PFSK-1 (cell line): ENCODE measurements around the gene LTBP2.

Source experiments
- FOXP2 ChIP-seq: optimal IDR thresholded peaks from 2 replicates; pipeline ENCODE3; 2011; ENCODE audit warnings: borderline replicate concordance, control low read depth, inconsistent platforms; ENCODE audit not compliant: insufficient read depth; ENCODE audit errors: extremely low read length, extremely low read depth
- POLR2AphosphoS5 ChIP-seq: IDR thresholded peaks from 2 replicates; pipeline ENCODE4 v1.6.1; 2012; ENCODE audit warnings: low read depth, mild to moderate bottlenecking, control low read depth, low read length, moderate library complexity
- REST ChIP-seq, 2 experiments: IDR thresholded peaks; 2 replicates each; pipeline versions ENCODE4 v1.6.1 to v1.8.0; 2011 to 2012; ENCODE audit warnings: low read depth in 2 of 2, low read length in 2 of 2, control low read depth in 1 of 2, inconsistent platforms in 1 of 2, mild to moderate bottlenecking in 1 of 2, moderate library complexity in 1 of 2; ENCODE audit not compliant: insufficient read depth in 1 of 2
- SIN3A ChIP-seq: IDR thresholded peaks from 2 replicates; pipeline ENCODE4 v1.6.1; 2012; ENCODE audit warnings: mild to moderate bottlenecking, low read length, moderate library complexity, borderline replicate concordance; ENCODE audit not compliant: insufficient read depth
- TAF1 ChIP-seq: IDR thresholded peaks from 2 replicates; pipeline ENCODE4 v1.6.1; 2012; ENCODE audit warnings: low read length, control low read depth, borderline replicate concordance; ENCODE audit not compliant: insufficient read depth

LTBP2 gene

GRCh38 chr14:74573421-74574089, 38.5 kb downstream of the LTBP2 start:
- TF ChIP-seq REST (IDR thresholded peaks at IDR 0.05; ENCODE audit: insufficient read depth in 1 of 2, low read depth in 2 of 2, low read length in 2 of 2): no peak
- no peak for TF ChIP-seq POLR2AphosphoS5
- no peak for TF ChIP-seq TAF1
- no peak for TF ChIP-seq SIN3A
- no peak for TF ChIP-seq FOXP2

GRCh38 chr14:74572726-74573301, 39.2 kb downstream of the LTBP2 start:
- TF ChIP-seq TAF1: no peak
- no peak for TF ChIP-seq POLR2AphosphoS5
- no peak for TF ChIP-seq FOXP2
- TF ChIP-seq REST (IDR thresholded peaks at IDR 0.05; ENCODE audit: insufficient read depth in 1 of 2, low read depth in 2 of 2, low read length in 2 of 2): no peak
- TF ChIP-seq SIN3A: no peak

- TF ChIP-seq POLR2AphosphoS5: no peak
- no peak for TF ChIP-seq REST (IDR thresholded peaks at IDR 0.05; ENCODE audit: insufficient read depth in 1 of 2, low read depth in 2 of 2, low read length in 2 of 2)
- TF ChIP-seq FOXP2: no peak
- TF ChIP-seq TAF1: no peak
- no peak for TF ChIP-seq SIN3A
Observed at GRCh38 chr14:74571901-74572725, 39.9 kb downstream of the LTBP2 start.

GRCh38 chr14:74571441-74571841, 40.6 kb downstream of the LTBP2 start:
- no peak for TF ChIP-seq TAF1
- TF ChIP-seq POLR2AphosphoS5: no peak
- no peak for TF ChIP-seq SIN3A
- TF ChIP-seq FOXP2: no peak

- TF ChIP-seq POLR2AphosphoS5 (no peak), REST (IDR thresholded peaks at IDR 0.05; ENCODE audit: insufficient read depth in 1 of 2, low read depth in 2 of 2, low read length in 2 of 2) (no peak), TAF1 (no peak), SIN3A (no peak), FOXP2 (no peak)
Observed at GRCh38 chr14:74570696-74571095, 41.3 kb downstream of the LTBP2 start.
